ENCODE results near the gene POU3F4.

GRCh38 chrX:83501530-83501929 lies 6.6 kb upstream of the POU3F4 start:
- TF ChIP-seq SIN3A (IDR thresholded peaks at IDR 0.05; ENCODE audit: borderline replicate concordance, insufficient read depth, low read length) (no peak), TAF1 (IDR thresholded peaks at IDR 0.05; ENCODE audit: borderline replicate concordance, insufficient read depth, low read length) (no peak), FOXP2 (optimal IDR thresholded peaks at IDR 0.05; ENCODE audit: borderline replicate concordance, extremely low read depth, extremely low read length, insufficient read depth) (no peak), REST (IDR thresholded peaks at IDR 0.05; ENCODE audit: insufficient read depth in 1 of 2, low read depth in 2 of 2, low read length in 2 of 2) (no peak), POLR2AphosphoS5 (IDR thresholded peaks at IDR 0.05; ENCODE audit: low read depth, low read length) (no peak)

Measured in PFSK-1 (cell line).